H1 (cell line): ENCODE measurements around the gene DHRS1. TPM values are rescaled to one million over a fixed set of nuclear protein-coding genes. Genes with fewer than 3 reads are reported as not detected.

Experiments used
- CTCF ChIA-PET: fragments of 300-600 bp; sonication (Branson Sonifier 250); formaldehyde crosslinking; loops from one replicate; lab custom pipeline; 2021; ENCODE audit not compliant: partially characterized antibody; lab: Charles Lee
- POLR2A ChIA-PET: fragments of 300-600 bp; sonication (Branson Sonifier 250); formaldehyde crosslinking; loops from one replicate; lab custom pipeline; 2021; ENCODE audit warnings: inconsistent platforms; ENCODE audit not compliant: partially characterized antibody; lab: Charles Lee
- DNase-seq, 2 experiments: peaks; one replicate each; pipeline versions ENCODE4 v3.0.0 to v3.0.0-alpha.2; 2010 to 2022; ENCODE audit warnings: low spot score in 2 of 2, low read depth in 1 of 2, mixed read lengths in 1 of 2
- FAIRE-seq: peaks from 2 replicates; lab custom pipeline; 2011; peaks lifted over from hg19 to GRCh38; lab: Jason Lieb, UNC
- H2AFZ ChIP-seq: 2 replicates; pipeline ENCODE4 v1.8.1; 2012; ENCODE audit warnings: low read length, inconsistent platforms
- H2AK5ac ChIP-seq: 2 replicates; pipeline ENCODE4 v1.6.1; 2013; ENCODE audit warnings: low read depth, low read length
- H2BK120ac ChIP-seq: replicated peaks from 2 replicates; pipeline ENCODE3; 2013; ENCODE audit warnings: low read depth, low read length, inconsistent platforms
- H2BK12ac ChIP-seq: 2 replicates; pipeline ENCODE4 v1.6.1; 2013; ENCODE audit warnings: low read depth, low read length
- H2BK15ac ChIP-seq: 2 replicates; pipeline ENCODE4 v1.6.1; 2013; ENCODE audit warnings: low read length
- H2BK20ac ChIP-seq: 2 replicates; pipeline ENCODE4 v1.6.1; 2013; ENCODE audit warnings: low read length
- H2BK5ac ChIP-seq: 2 replicates; pipeline ENCODE4 v1.6.1; 2013; ENCODE audit warnings: low read depth, low read length
- H3K14ac ChIP-seq: 2 replicates; pipeline ENCODE4 v1.6.1; 2013; ENCODE audit warnings: inconsistent platforms; ENCODE audit not compliant: insufficient read length
- H3K18ac ChIP-seq: 2 replicates; pipeline ENCODE4 v1.6.1; 2013; ENCODE audit warnings: low read length; ENCODE audit errors: extremely low read depth
- H3K23ac ChIP-seq: 2 replicates; pipeline ENCODE4 v1.6.1; 2013; ENCODE audit warnings: inconsistent platforms; ENCODE audit not compliant: insufficient read length
- H3K23me2 ChIP-seq: 2 replicates; pipeline ENCODE4 v1.6.1; 2013; ENCODE audit warnings: low read depth, low read length
- H3K27ac ChIP-seq: 2 replicates; pipeline ENCODE4 v1.6.1; 2011; ENCODE audit warnings: low read depth, low read length, inconsistent platforms
- H3K27me3 ChIP-seq, 4 experiments: replicated peaks in 1 of 4; 1 replicate in 1 of 4; 2 replicates in 3 of 4; pipeline versions ENCODE4 v1.6.1 to v1.8.1; 2011 to 2013; ENCODE audit warnings: low read length in 3 of 4, mild to moderate bottlenecking in 3 of 4, inconsistent platforms in 2 of 4, mixed read lengths in 2 of 4, moderate library complexity in 1 of 4; ENCODE audit not compliant: control insufficient read depth in 3 of 4, insufficient read depth in 3 of 4; ENCODE audit errors: extremely low read depth in 1 of 4
- H3K36me3 ChIP-seq, 4 experiments: 2 replicates each; pipeline versions ENCODE4 v1.6.1 to v1.8.1; 2011 to 2013; ENCODE audit warnings: mild to moderate bottlenecking in 4 of 4, low read length in 3 of 4, moderate library complexity in 2 of 4, control low read depth in 1 of 4, inconsistent platforms in 1 of 4; ENCODE audit not compliant: insufficient read depth in 4 of 4, control insufficient read depth in 2 of 4
- H3K4ac ChIP-seq: replicated peaks from 2 replicates; pipeline ENCODE3; 2013; ENCODE audit warnings: low read length, low read depth, mixed read lengths, inconsistent platforms; ENCODE audit not compliant: insufficient read length
- H3K4me1 ChIP-seq, 4 experiments: replicated peaks in 1 of 4; 1 replicate in 1 of 4; 2 replicates in 3 of 4; pipeline versions ENCODE4 v1.6.1 to v1.8.1; 2011 to 2013; ENCODE audit warnings: low read length in 3 of 4, inconsistent platforms in 2 of 4, mixed read lengths in 1 of 4; ENCODE audit not compliant: insufficient read depth in 4 of 4, control insufficient read depth in 3 of 4
- H3K4me2 ChIP-seq, 2 experiments: 2 replicates each; pipeline versions ENCODE4 v1.6.1 to v1.8.1; 2011 to 2013; ENCODE audit warnings: low read depth in 2 of 2, low read length in 2 of 2, control low read depth in 1 of 2, inconsistent platforms in 1 of 2, mild to moderate bottlenecking in 1 of 2; ENCODE audit not compliant: insufficient read depth in 1 of 2
- H3K4me3 ChIP-seq, 4 experiments: fragments of 200-600, 300-600 bp in 1 of 4; sonication (generic), shearing (Covaris generic), sonication (Bioruptor Twin) in 1 of 4; 2 replicates each; pipeline versions ENCODE4 v1.5.1 to v1.8.1; 2011 to 2016; ENCODE audit warnings: low read length in 4 of 4, low read depth in 3 of 4, control low read depth in 2 of 4, inconsistent platforms in 2 of 4, mild to moderate bottlenecking in 2 of 4, mixed read lengths in 1 of 4, moderate library complexity in 1 of 4; ENCODE audit not compliant: insufficient read depth in 2 of 4; ENCODE audit errors: extremely low read depth in 1 of 4
- H3K56ac ChIP-seq: replicated peaks from 2 replicates; pipeline ENCODE3; 2013; ENCODE audit warnings: low read depth, mild to moderate bottlenecking, mixed read lengths, low read length, inconsistent platforms; ENCODE audit not compliant: insufficient read length
- H3K79me1 ChIP-seq: 2 replicates; pipeline ENCODE4 v1.6.1; 2013; ENCODE audit warnings: low read depth, low read length, control low read depth
- H3K79me2 ChIP-seq, 2 experiments: 2 replicates each; pipeline versions ENCODE4 v1.6.1 to v1.8.1; 2012 to 2013; ENCODE audit warnings: low read length in 2 of 2, mild to moderate bottlenecking in 2 of 2, inconsistent platforms in 1 of 2; ENCODE audit not compliant: insufficient read depth in 2 of 2, control insufficient read depth in 1 of 2
- H3K9ac ChIP-seq, 4 experiments: replicated peaks in 1 of 4; 1 replicate in 1 of 4; 2 replicates in 3 of 4; pipeline versions ENCODE4 v1.6.1 to v1.8.1; 2011 to 2013; ENCODE audit warnings: low read depth in 3 of 4, low read length in 3 of 4, control low read depth in 2 of 4, mild to moderate bottlenecking in 2 of 4, moderate library complexity in 2 of 4, inconsistent platforms in 1 of 4; ENCODE audit errors: extremely low read depth in 1 of 4
- H3K9me3 ChIP-seq, 2 experiments: 2 replicates each; pipeline versions ENCODE4 v1.6.1 to v1.8.1; 2012 to 2013; ENCODE audit warnings: mild to moderate bottlenecking in 2 of 2, moderate library complexity in 2 of 2, control low read depth in 1 of 2, inconsistent platforms in 1 of 2, low read depth in 1 of 2, low read length in 1 of 2, mixed read lengths in 1 of 2; ENCODE audit not compliant: insufficient read depth in 2 of 2
- H4K20me1 ChIP-seq, 2 experiments: replicated peaks in 1 of 2; 2 replicates each; pipeline versions ENCODE3 to v1.8.1; 2011 to 2013; ENCODE audit warnings: inconsistent platforms in 2 of 2, low read length in 2 of 2, mild to moderate bottlenecking in 1 of 2; ENCODE audit not compliant: insufficient read depth in 2 of 2, control insufficient read depth in 1 of 2
- H4K5ac ChIP-seq: 2 replicates; pipeline ENCODE4 v1.6.1; 2013; ENCODE audit warnings: low read length, low read depth, mixed read lengths, inconsistent platforms; ENCODE audit not compliant: insufficient read length
- H4K8ac ChIP-seq: 2 replicates; pipeline ENCODE4 v1.8.0; 2013; ENCODE audit warnings: mild to moderate bottlenecking, moderate library complexity, low read length, inconsistent platforms; ENCODE audit not compliant: insufficient read depth; ENCODE audit errors: extremely low read depth
- H4K91ac ChIP-seq: replicated peaks from 2 replicates; pipeline ENCODE3; 2013; ENCODE audit warnings: low read length, mixed read lengths, inconsistent platforms; ENCODE audit not compliant: insufficient read length
- CHD2 ChIP-seq: IDR thresholded peaks from 2 replicates; pipeline ENCODE4 v1.6.1; 2012; ENCODE audit warnings: low read length, improper control_type of control experiment
- GTF2F1 ChIP-seq: IDR thresholded peaks from 2 replicates; pipeline ENCODE4 v1.6.1; 2012; ENCODE audit warnings: low read depth, low read length, improper control_type of control experiment, borderline replicate concordance
- PHF8 ChIP-seq: fragments of 200-600 bp; sonication (generic); conservative IDR thresholded peaks from 2 replicates; pipeline ENCODE4 v1.7.1; 2012; ENCODE audit warnings: low read depth, mild to moderate bottlenecking, inconsistent platforms, low read length, moderate library complexity
- YY1 ChIP-seq: IDR thresholded peaks from 2 replicates; pipeline ENCODE4 v1.6.1; 2011; ENCODE audit warnings: low read depth, mild to moderate bottlenecking, low read length
- WGBS, 2 experiments: shearing (Covaris generic) in 1 of 2; methylation state at CpG; one replicate each; pipeline versions ENCODE4 v1.1.6 to v1.1.7; 2013 to 2015; ENCODE audit warnings: low lambda C conversion rate in 2 of 2, mixed read lengths in 2 of 2, inconsistent platforms in 1 of 2, low coverage in 1 of 2, missing lambda C conversion rate in 1 of 2; ENCODE audit not compliant: insufficient replicate concordance in 2 of 2, insufficient coverage in 1 of 2, insufficient read length in 1 of 2; ENCODE audit errors: extremely low coverage in 1 of 2, missing lambda C conversion rate in 1 of 2; 5-methylcytosine and 5-hydroxymethylcytosine counted together
- polyA plus RNA-seq, 7 experiments: library from polyadenylated mRNA; depleted of rRNA in 3 of 7; stranded (reverse) in 5 of 7; unstranded in 2 of 7; fragments of >200 nt in 5 of 7; fragments of 200-250 nt in 2 of 7; gene quantifications; 1 replicate in 5 of 7; 2 replicates in 1 of 7; 4 replicates in 1 of 7; pipeline versions ENCODE4 v1.2.1 to v1.2.3, GENCODE V29; 2011 to 2013; ENCODE audit warnings: missing spikeins in 2 of 7, mixed read lengths in 2 of 7
- total RNA-seq: library from RNA; stranded (reverse); fragmentation: NEBNext Ultra II Directional; extraction: Animal tissue kit (Norgen Biotek cat#: 25700); gene quantifications from 2 replicates; pipeline ENCODE4 v1.2.1, GENCODE V29; 2021

The DHRS1 gene
- total and polyA plus RNA-seq, 2 of the 8 experiments (the other 6 are each of a cell fraction or from before 2014, with no cell fraction given) = 8.8 to 31.7 TPM

DNA sequence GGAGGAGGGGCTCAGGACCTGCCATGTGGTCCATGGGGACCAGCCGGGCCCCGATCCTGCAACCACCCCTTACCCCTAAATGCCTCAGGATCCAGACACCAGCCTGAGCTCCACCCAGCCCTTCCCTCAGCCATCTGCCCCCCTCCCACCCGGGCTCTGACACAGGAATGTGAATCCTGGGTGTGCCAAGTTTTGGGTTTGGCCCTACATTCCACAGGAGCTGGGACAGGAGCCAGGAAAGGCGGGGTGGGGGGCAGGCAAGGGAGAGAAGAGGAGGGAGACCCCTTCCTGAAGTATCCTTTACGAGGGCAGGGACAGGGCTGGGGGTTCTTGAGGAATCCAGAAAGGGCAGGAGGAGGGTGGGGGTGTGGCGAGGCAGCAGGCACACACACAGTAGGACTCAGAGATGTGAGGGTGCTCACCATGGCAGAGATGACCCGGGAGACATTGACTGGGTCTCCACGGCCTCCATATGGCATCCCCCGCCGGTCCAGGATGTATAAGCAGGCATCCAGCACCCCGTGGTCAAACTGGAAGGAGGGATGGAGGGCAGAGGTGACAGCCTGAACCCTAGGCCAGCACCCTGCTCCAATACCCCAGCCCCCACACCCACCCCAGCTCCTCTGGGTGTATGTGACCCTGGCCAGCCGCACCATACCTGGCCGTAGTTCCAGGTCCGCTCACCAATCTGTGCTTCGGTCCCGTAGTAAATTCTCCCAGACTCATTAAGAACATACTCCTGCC, 40.1 kb downstream of the DHRS1 start:
- Histone ChIP-seq H3K4me2 (no peak overlapping the region), H3K4me1 (peaks cover 0 to 2% (median 0%) of the 10 kb centered on the region in 4 experiments; a peak in 1 of 7 replicates), H3K18ac (no peak overlapping the region), H4K5ac (no peak overlapping the region), H3K14ac (no peak overlapping the region), H3K79me2 (no peaks in the 10 kb centered on the region), H2BK20ac (no peak overlapping the region), H2BK12ac (no peak overlapping the region), H3K23ac (no peak overlapping the region), H3K4me3 (no peak overlapping the region), H3K9ac (no peak overlapping the region), H3K27ac (no peak overlapping the region), H3K9me3 (no peaks in the 10 kb centered on the region), H3K36me3 (no peaks in the 10 kb centered on the region), H4K91ac (no peak overlapping the region), H2BK120ac (no peak overlapping the region), H4K20me1 (peaks cover 0 to 2% of the 10 kb centered on the region in 2 experiments), H2AFZ (no peak overlapping the region), H3K56ac (no peak overlapping the region), H2BK15ac (no peak overlapping the region), H3K23me2 (no peaks in the 10 kb centered on the region), H2AK5ac (no peak overlapping the region), H3K79me1 (no peaks in the 10 kb centered on the region), H4K8ac (peak overlapping the region; percentile 80), H3K27me3 (no peaks in the 10 kb centered on the region; a peak in 1 of 7 replicates), H3K4ac (no peak overlapping the region), H2BK5ac (no peak overlapping the region)
- no peak for TF ChIP-seq GTF2F1
- no peak for TF ChIP-seq YY1
- TF ChIP-seq CHD2 = no peak
- TF ChIP-seq PHF8 = no peak
- DNase-seq (no peak), FAIRE-seq (no peak)
- 92% methylated on average over 16 of the region's 16 CpGs; no CpG with 5 or more reads in 1 of the 2 experiments for whole genome bisulfite sequencing, 2 experiments
- POLR2A ChIA-PET = interaction anchor here (0.7 to 3.9 kb wide), 4 partner anchors 9 to 45 kb away, joined by 3 to 14 read pairs (median 4); no protein-coding TSS in a partner anchor
- CTCF ChIA-PET = interaction anchor here (0.5 to 3.6 kb wide), 7 partner anchors 12 to 1447 kb away, joined by 3 to 14 read pairs (median 4); partner anchors contain the start of genes CIDEB and RABGGTA
